ENCODE measurements around the gene SLC36A4. TPM values are rescaled to one million over a fixed set of nuclear protein-coding genes. Genes with fewer than 3 reads are reported as not detected.

SLC36A4 gene
- total RNA-seq, 6 experiments from 2014 or later = 10.6 to 18.5 (median 13.7) TPM

GRCh38 chr11:93220078-93220477 lies 22.3 kb upstream of the SLC36A4 start:
- Mint-ChIP-seq H3K36me3 (ENCODE audit: low read depth) (no peaks in the 10 kb centered on the region), H3K27ac (no peak overlapping the region), H3K4me1 (ENCODE audit: low read depth) (no peaks in the 10 kb centered on the region), H3K4me3 (no peak overlapping the region), H3K27me3 (ENCODE audit: insufficient read depth) (peaks cover 2% of the 10 kb centered on the region), H3K9me3 (no peaks in the 10 kb centered on the region)
- DNase-seq = no peak
- TF ChIP-seq CTCF (IDR thresholded peaks at IDR 0.05) = no peak

GRCh38 chr11:93219440-93219839 lies 21.6 kb upstream of the SLC36A4 start:
- no peak for TF ChIP-seq CTCF (IDR thresholded peaks at IDR 0.05)
- Mint-ChIP-seq H3K27me3 (ENCODE audit: insufficient read depth) (peaks cover 2% of the 10 kb centered on the region), H3K4me3 (no peak overlapping the region), H3K9me3 (no peaks in the 10 kb centered on the region), H3K4me1 (ENCODE audit: low read depth) (no peaks in the 10 kb centered on the region), H3K27ac (no peak overlapping the region), H3K36me3 (ENCODE audit: low read depth) (no peaks in the 10 kb centered on the region)
- no peak for DNase-seq

GRCh38 chr11:93216511-93217101 lies 18.8 kb upstream of the SLC36A4 start:
- Mint-ChIP-seq H3K27ac (no peak overlapping the region), H3K4me1 (ENCODE audit: low read depth) (no peaks in the 10 kb centered on the region), H3K27me3 (ENCODE audit: insufficient read depth) (peaks cover 2% of the 10 kb centered on the region), H3K36me3 (ENCODE audit: low read depth) (no peaks in the 10 kb centered on the region), H3K4me3 (no peak overlapping the region), H3K9me3 (no peaks in the 10 kb centered on the region)
- TF ChIP-seq CTCF (IDR thresholded peaks at IDR 0.05) = no peak
- no peak for DNase-seq

- Mint-ChIP-seq H3K36me3 (ENCODE audit: low read depth) (no peaks in the 10 kb centered on the region), H3K27me3 (ENCODE audit: insufficient read depth) (no peaks in the 10 kb centered on the region; the same call in none of the 2 replicates), H3K4me3 (no peak overlapping the region), H3K9me3 (no peaks in the 10 kb centered on the region), H3K27ac (no peak overlapping the region), H3K4me1 (ENCODE audit: low read depth) (no peaks in the 10 kb centered on the region)
- no peak for TF ChIP-seq CTCF (IDR thresholded peaks at IDR 0.05)
- DNase-seq = no peak
Measured at GRCh38 chr11:93213622-93214021, 15.8 kb upstream of the SLC36A4 start.

GRCh38 chr11:93212094-93212493 lies 14.3 kb upstream of the SLC36A4 start:
- no peaks in the 10 kb centered on the region; the same call in none of the 2 replicates for H3K27me3 Mint-ChIP-seq (ENCODE audit: insufficient read depth)
- H3K4me1 Mint-ChIP-seq (ENCODE audit: low read depth) = no peaks in the 10 kb centered on the region
- H3K36me3 Mint-ChIP-seq (ENCODE audit: low read depth) = no peaks in the 10 kb centered on the region
- no peak overlapping the region for H3K4me3 Mint-ChIP-seq
- no peaks in the 10 kb centered on the region for H3K9me3 Mint-ChIP-seq
- TF ChIP-seq CTCF (IDR thresholded peaks at IDR 0.05) = no peak
- DNase-seq = no peak
- H3K27ac Mint-ChIP-seq = no peak overlapping the region

All from HFFc6 (cell line).